HG03571 (cell line): ENCODE measurements around the gene GAPDH.
"Not testable (repeated sequence)": the region's sequence is repeated elsewhere in the genome, so short reads cannot be mapped to it uniquely, and the experiment has no call there.

ENCODE experiments used
- ATAC-seq: cut with Tn5 transposase; IDR thresholded peaks from one replicate; pipeline ENCODE4 v1.9.1; 2021; ENCODE audit not compliant: unreplicated experiment

The GAPDH gene

DNA sequence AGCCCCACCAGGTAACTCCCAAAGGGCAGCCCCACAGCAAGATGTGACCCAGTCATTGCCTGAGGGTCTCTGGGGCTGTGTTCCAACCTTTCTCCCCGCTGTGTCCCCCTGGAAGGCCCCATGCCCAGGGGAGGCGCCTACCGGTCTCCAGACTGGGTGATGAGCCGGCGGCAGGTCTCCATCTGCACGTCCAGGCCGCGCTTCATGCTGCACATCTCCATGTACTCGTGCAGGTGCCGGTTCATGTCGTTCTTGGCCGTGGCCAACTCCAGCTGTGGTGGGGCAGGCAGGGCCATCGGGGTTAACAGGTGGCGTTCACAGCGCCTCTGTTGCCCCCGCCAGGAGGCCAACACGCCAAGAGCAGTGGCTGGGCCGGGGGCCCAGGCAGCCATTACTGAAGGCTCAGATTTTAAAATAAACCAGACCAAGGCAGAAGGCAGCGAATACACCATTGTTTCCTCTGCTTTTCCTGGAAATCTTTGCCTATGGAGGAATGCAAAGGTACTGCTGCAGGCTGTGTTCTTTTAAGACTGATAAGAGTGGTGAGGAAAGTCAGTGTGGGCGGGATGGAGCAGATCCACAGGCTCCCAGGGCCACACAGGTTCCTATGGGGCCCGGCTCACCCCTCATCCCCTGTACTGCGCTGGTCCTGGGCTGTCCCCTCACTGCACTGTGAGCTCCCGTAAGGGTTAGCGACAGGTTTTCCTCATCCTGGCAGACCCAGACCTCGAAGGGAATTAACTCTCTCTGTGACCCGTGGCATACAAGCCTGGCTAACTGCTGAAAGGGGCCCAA lies 7.3 kb downstream of the GAPDH start:
- no peak for ATAC-seq

DNA sequence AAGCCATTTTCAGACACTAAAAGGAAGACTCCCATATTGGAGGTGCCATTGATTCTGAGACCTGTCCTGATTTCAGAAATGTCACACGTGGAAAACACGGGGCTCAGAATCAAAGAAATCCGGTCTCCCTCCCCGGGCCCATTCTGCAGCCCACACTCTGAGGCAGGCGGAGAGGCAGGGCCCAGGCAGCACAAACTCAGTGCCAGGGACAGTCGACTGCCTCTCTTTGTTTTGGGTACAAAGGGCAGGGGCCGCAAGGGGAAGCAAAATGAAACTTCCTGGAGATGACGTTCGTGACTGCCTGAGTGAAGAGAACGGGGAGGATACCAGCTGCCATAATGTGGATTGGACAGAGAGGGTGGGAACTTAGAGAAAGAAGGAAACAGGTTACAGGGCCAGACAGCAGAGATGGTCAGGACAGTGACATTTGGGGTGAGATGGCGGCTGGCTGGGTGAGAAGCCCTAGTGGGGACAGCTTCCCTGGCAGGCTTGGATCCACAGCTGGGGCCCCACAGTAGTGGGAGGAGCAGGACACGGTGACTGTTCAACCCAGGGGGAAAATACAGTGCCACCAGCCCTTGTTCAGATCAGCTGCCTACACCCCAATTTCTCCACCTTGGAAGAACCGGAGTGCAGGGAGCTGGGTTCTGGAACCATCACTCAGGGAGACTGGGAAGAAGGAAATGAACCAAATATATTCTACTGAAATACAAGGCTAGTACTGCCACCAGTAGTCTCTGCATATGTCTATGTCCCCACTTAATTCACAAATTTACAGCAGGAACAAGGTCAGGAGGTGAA lies 8.1 kb downstream of the GAPDH start:
- ATAC-seq, result no peak

DNA sequence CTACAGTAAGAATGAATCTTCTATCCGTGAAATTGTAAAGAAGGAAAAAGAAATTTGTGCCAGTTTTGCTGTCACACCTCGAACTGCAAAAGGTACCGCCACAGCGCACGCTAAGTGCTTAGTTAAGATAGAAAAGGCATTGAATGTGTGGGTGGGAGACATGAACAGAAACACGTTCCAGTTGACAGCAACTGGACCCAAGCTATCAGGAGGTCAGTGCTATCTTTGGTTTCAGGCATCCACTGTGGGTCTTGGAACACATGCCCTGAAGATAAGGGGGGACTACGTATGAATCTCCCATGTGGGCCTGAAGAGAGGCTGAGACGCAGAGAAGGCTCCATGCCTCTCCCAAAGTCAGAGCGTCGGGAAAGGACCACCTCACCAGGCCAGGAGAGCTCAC lies 11.7 kb downstream of the GAPDH start:
- no peak for ATAC-seq

DNA sequence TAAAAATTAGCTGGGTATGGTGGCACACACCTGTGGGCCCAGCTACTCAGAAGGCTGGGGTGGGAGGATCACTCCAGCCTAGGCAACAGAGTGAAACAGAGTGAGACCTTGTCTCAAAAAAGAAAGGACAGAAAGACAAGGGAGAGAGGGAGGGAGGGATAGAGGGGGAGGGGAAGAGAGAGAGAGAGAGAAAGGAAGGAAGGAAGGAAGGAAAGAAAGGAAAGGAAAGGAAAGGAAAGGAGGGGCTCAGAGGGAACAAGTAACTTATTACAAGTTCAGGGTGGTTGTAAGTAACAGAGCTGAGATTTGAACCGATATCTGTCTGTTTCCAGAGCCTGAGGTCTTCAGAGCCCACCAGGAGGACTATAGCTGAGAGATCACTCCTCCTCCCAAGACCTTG lies 13.2 kb downstream of the GAPDH start:
- ATAC-seq, result no peak

DNA sequence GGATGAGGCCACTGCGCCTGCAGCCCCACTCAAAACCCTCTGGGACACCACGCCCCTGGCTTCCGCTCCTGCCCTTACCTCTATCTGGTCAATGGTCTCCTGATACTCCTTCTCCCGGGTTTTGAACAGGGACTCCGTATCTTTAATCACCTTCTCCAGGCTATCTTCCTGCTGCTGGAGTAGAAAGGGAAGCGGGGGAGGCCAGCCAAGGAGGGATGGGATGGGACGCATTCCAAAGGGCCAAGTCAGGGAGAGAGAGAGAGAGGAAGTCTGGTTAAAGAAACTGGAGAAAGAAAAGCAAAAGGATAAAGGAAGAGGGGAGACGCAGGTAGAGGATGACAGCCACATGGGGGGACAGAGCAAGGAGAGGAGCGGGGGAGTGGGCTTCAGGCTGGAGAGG lies 13.7 kb downstream of the GAPDH start:
- ATAC-seq, result no peak

DNA sequence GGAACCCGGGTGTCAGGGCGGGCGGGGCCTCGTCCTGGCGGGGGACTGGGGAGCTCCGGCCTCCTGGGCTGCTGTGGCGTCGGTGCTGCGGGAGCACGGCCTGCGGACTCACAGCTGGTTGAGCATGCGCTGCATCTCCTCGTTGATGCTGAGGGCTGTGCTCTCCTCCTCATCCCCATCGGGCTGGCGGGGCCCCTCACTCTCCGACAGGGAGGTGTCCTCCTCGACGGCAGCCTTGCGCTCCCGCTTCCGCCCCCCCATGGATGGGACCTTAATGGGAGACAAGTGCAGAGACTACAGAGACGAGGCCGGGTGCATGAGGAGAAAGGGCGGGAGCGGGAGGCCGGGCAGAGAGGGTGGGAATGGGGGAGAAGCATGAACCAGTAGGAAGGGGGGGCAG lies 14.2 kb downstream of the GAPDH start:
- ATAC-seq, result no peak

DNA sequence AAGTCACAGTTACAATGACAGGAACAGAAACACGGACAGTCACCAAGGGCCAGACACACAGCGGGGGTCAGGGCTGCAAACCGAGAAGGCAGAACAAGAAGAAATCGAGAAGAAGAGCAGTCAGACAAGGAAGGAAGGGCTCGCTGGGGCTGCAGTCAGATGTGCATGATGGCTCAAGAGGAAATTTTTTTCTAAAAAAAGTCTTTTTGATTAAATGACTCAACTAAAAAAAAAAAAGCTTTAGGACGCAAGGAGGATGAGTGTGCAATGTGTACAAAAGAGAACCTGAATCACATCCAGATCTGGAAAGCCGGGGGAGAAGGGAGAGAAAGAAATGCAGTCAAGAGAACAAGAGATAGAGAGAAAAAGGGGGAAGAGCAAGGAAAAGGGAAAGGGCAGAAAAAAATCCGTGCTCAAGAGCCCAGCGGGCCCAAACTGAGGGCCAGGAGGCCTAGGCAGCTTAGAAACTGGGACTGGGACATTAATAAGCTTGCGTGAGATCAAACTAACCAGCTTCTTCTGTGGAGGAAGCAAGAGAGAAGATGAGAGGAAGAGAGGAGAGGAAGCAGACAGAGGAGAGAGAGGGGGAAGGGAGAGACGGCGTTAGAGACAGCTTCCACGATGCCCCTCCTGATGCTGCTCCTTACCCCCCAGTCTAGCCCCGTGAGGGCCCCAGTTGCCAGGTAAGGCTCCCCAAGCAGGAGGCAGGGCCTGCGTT lies 14.8 kb downstream of the GAPDH start:
- ATAC-seq, result no peak

DNA sequence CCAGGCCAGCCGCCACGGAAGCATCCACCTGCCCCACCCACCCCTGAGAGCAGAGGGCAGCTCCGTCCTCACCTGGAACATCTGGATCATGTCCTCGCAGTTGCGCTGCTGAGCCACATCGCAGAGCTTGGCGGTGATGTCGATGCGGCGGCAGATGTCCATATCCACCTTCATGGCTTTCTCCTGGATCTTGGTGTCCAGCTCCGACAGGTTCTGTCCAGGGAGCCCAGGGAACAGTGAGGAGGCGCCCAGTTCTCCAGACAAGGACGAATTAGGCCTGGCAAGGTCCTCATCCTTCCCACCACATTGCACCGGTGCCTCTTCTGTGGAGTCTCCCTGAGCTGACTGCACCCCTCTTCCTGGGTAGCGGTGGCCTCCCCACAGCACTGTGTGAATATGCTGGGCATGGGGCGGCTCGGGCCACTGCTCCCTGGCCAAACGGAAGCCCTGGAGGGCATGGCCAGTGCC lies 15.4 kb downstream of the GAPDH start:
- ATAC-seq, result no peak

DNA sequence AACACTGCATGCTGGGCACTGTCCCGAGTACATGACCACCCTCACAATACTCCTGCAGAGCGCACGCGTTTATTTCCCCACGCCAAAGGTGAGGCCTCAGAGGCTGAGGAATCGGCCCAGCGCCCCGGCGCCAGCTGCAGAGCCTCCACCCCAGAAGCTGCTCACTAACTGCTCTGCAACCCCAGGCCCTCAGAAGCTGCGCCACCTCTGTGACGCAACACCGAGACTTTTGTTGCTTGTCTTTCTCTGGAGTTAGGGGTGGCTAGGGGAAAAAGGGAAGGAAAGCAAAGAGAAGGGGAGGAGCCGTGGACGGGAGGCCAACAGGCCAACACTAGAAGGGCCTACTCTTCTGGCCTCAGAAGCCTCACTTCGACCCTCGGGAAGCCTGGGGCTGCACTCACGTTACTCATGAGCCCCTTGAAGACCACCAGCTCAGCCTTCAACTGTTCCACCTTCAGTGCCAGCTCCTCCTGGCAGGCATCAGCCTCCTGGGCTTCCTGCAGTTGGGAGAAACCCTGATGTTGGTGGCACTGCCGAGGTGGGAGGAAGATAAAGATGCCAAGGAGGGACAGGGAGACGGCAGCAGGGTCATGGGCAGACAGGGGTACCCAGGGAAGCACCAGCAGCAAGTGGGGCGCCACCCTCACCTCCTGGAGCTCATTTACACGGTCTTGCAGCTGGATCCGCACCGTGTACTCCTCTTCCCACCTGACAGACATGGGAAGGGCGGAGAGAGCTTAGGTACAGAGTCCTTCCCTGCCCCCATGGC lies 16.2 kb downstream of the GAPDH start:
- no peak for ATAC-seq

DNA sequence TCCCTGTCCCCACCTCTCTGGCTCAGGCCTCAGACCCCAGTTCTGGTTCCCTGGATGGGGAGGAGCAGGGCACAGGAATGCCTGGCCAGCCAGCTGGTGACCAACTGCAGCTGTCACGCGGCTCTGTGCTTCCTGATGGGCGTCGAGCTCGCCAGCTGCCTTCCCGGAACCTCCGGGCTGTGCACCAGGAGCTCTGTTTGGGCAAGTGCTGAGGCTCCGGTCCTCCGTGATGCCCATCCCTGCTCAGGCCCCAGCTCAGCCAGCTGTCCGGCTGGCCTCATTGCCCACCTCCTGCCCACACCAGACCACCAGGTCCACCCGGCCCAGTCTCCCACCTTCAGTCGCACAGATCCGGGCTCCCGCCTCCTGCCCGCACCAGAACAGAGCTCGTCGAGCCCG lies 16.7 kb downstream of the GAPDH start:
- no peak for ATAC-seq

DNA sequence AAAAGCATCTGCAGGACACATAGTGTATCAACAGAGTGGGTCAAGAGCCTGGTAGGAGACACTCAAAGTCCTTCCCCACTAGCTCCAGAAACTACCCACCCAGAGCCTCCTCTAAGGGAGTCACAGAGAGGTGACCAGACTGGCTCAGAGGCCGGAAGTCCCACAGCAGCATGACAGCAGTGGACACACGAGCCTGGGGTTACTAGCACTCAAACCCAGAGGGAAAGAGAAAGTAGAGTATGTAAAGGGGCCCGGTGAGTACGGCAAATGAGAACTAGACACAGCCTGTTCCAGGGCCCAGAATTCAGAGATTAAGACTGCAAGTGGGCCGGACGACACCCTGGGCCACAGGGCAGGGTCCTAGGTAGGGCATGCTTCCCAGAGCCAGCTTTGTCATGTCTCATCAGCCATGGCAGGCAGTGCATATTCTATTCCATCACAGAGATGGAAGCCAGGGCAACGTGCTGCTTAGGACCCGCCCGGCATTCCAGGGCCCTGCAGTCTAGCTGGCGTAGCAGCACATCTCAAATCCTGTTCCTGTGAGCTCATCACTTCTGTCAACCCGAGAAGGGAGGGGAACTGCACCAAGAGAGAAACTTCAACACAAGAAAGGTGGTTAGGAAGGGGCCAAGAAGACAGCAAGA lies 17.3 kb downstream of the GAPDH start:
- ATAC-seq, result no peak

DNA sequence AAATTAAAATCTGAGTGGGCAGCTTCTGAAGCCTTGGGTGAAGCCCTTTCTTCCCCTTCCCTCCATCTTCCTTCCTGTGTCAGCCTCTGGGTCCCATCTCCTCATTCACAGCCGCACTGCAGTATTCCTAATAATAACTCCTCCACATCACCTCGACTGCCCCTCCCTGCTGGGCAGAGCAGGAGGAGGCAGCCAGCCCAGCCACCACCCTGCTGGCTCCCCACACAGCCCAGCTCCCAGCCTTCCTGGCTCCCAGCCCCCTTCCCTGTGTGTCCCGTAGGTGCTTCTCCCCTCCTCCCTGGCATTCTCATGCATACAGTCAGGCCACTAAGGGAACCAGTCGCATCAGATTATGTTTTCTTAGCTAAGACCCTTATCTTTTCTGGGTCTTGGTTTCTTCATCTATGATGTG lies 17.8 kb downstream of the GAPDH start:
- no peak for ATAC-seq

DNA sequence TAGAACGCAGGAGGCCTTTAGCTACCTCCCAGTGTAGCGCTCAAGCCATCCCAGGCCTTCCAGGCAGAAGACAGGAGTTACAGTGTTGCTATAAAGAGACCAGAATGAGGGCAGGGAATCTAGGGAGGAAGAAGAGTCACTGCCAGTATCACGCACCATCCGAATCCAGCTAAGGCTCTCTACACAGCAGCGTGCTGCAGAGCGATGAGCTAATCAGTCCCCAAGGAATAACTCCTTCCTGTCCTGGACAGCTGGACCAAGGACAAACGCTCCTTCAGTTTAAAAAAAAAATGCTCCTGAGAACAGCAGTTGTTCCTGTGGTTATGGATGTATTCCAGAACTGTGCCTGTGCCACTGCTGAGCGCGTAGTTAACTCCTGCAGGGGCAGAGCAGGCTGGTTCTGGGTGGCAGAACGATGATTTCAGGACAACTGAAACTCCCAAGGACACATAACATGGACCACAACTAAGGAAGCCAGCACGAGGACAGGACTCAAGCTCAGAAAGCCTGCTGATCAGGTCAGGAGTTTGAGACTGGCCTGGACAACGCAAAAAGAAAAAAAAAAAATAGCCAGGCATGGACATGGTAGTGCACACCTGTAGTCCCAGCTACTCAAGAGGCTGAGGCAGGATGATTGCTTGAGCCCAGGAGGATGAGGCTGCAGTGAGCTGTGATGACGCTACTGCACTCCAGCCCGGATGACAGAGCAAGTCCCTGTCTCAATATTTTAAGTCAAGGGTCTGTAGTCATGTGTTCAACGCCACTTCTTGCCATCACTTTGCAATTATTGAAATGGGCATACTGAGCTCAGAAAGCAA lies 18.9 kb downstream of the GAPDH start:
- ATAC-seq, result no peak

DNA sequence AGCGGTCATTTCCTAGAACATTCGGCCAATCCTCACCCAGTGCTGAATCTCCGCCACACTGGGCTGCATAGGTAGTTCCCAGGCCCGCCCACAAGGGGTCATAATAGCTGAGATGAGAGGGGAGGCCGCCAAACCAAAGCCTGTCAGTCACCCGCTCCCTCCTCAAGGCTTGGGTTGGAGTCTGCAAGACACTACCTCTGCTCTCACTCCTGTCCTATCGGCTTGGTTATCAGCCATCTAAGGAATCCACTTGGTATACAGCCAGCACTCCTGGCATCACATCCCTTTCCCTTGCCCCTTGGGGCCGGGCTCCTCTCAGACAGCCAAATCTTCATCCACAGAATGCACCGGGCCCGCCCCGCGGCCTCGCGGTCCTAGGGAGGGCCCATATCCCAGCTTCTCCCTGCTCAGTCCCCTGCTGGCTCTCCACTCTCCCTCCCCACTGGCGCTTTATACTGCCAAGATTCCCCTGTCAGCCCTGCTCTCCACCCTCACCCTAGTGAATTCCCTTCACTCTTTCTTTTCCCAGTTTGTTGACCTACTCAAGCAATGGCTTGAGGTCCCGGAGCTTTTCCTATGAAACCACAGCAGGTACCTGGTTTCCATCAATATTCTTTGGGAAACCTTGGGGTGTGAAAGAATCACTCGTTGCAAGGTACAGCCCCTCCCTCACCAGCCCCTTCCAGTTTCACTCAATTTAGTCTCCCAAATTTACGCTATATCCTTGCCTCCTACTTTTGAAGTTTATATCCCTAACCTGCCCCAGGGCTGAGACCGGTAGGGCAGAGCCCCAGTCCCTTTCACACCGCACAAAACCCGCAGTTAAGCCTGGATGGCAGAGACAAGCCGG lies 20.1 kb downstream of the GAPDH start:
- ATAC-seq, result no peak

DNA sequence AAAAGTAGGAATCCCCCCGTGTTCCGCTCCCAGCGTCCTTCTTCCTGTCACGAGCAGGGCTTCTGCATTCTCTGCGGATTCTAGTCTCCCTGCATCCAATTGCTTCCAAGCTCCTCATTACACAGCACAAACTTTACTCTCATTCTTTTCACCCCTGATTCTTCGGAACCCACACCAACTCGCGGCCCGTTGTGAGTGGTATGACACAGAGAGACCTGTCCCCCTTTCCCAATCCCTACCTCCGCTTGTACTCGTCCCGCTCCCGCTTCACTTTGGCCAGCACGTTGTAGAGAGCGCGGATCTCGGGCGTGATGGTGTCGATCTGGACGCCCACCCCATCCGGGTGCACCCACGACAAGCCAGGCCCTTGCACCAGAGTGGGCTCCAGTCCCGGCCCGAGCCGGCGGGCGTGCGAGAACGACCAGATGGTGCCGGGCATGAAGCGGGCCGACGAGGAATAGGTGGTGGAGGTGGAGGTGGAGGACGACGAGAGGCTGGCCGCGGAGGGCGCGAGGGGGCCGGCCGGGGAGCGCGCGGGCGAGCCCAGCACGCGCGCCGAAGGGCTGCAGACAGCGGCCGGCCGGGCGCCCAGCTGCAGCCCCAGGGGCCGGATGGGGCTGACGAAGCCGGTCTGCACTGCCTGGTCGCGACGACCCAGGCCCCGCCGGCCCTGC lies 20.8 kb downstream of the GAPDH start:
- peak; percentile 20 for ATAC-seq

DNA sequence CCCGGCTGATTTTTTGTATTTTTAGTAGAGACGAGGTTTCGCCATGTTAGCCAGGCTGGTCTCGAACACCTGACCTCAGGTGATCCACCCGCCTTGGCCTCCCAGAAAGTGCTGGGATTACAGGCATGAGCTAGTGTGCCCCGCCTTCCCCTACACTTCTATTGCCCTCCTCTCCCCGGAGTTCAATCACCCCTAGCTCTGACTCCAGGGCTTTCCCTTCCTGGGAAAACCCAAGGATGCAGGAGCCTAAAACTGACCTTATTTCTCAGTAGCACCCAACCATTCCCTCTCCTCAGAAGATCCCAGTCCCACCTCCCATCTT lies 22.1 kb downstream of the GAPDH start:
- not testable (repeated sequence) for ATAC-seq

DNA sequence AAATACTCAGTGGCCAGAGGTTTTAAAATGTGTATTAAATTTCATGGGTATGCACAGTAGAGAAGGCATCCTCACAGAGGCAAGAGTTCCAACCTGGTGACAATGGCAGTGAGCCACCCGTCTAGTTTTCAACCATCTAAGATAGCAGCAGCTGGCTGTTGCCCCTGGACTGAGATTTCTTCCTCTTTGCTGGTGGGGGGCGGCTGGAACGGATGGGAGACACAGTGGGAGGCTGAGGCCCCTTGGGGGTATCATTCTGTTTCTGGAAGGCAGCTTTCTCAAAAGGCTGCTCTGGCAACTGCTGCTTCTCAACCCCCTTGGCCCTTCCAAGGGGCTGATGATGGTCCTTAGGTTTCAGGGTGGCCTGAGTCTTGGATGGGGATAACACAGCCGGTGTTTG lies 22.5 kb downstream of the GAPDH start:
- no peak for ATAC-seq

DNA sequence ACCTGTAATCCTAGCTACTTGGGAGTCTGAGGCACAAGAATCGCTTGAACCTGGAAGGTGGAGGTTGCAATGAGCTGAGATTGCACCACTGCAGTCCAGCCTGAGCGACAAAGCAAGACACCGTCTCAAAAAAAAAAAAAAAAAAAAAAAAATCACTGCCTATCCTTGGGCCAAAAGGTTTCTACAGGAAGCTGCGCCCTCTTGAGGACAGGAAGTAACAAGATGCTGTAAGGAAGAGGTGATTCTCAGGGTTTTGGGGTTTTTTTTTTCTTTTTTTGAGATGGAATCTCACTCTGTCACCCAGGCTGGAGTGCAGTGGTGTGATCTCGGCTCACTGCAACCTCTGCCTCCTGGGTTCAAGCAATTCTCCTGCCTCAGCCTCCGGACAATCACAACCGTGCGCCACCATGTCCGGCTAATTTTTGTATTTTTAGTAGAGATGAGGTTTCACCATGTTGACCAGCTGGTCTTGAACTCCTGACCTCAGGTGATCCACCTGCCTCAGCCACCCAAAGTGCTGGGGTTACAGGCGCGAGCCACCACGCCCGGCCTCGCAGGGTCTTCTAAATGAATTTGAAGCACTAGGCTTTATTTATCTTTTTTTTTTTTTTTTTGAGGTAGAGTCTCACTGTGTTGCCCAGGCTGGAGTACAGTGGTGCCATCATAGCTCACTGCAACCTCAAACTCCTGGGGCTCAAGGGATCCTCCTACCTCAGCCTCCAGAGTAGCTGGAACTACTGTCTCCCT lies 23.9 kb downstream of the GAPDH start:
- ATAC-seq, result not testable (repeated sequence)
